CD14-positive monocyte (primary cell): ENCODE results near the gene RTP5. TPM values are rescaled to one million over a fixed set of nuclear protein-coding genes. Genes with fewer than 3 reads are reported as not detected.
A peak's percentile ranks its signal among the peaks of the same experiment; 100 is the strongest.

Source experiments
- DNase-seq, 3 donors: peaks; one replicate each; pipeline ENCODE4 v3.0.0-alpha.2; 2011 to 2022
- H2AFZ ChIP-seq: 2 replicates; pipeline ENCODE4 v1.6.0; 2012; ENCODE audit warnings: mild to moderate bottlenecking, low read depth, low read length, inconsistent platforms; ENCODE audit not compliant: insufficient read depth, poor library complexity, severe bottlenecking
- H3K27ac ChIP-seq, 2 donors: 1 replicate in 1 of 2; 2 replicates in 1 of 2; pipeline ENCODE4 v1.5.1; 2012 to 2013; ENCODE audit warnings: low read length in 2 of 2, control low read depth in 1 of 2, inconsistent platforms in 1 of 2, low read depth in 1 of 2, mild to moderate bottlenecking in 1 of 2
- H3K27me3 ChIP-seq, 2 donors: one replicate each; pipeline versions ENCODE4 v1.6.0 to v1.6.1; 2011 to 2013; ENCODE audit warnings: low read length in 2 of 2; ENCODE audit not compliant: control insufficient read depth in 2 of 2, insufficient read depth in 2 of 2
- H3K36me3 ChIP-seq, 2 donors: replicated peaks in 1 of 2; 1 replicate in 1 of 2; 2 replicates in 1 of 2; pipeline versions ENCODE4 v1.5.1 to v1.6.1; 2012 to 2013; ENCODE audit warnings: low read length in 2 of 2, control low read depth in 1 of 2, inconsistent platforms in 1 of 2, mild to moderate bottlenecking in 1 of 2; ENCODE audit not compliant: insufficient read depth in 2 of 2, control insufficient read depth in 1 of 2
- H3K4me1 ChIP-seq, 2 donors: 1 replicate in 1 of 2; 2 replicates in 1 of 2; pipeline versions ENCODE4 v1.5.1 to v1.6.1; 2012 to 2013; ENCODE audit warnings: low read length in 2 of 2, control low read depth in 1 of 2, inconsistent platforms in 1 of 2, mild to moderate bottlenecking in 1 of 2, moderate library complexity in 1 of 2; ENCODE audit not compliant: insufficient read depth in 2 of 2, control insufficient read depth in 1 of 2
- H3K4me2 ChIP-seq: replicated peaks from 2 replicates; pipeline ENCODE3; 2012; ENCODE audit warnings: low read length, moderate library complexity, mild to moderate bottlenecking; ENCODE audit not compliant: poor library complexity, severe bottlenecking; ENCODE audit errors: extremely low read depth
- H3K4me3 ChIP-seq, 3 experiments: fragments of 200-600 bp in 1 of 3; sonication (generic) in 1 of 3; replicated peaks in 1 of 3; 1 replicate in 2 of 3; 2 replicates in 1 of 3; pipeline ENCODE4 v1.5.1; 2011 to 2013; ENCODE audit warnings: low read length in 3 of 3, mild to moderate bottlenecking in 3 of 3, control low read depth in 2 of 3, low read depth in 2 of 3, inconsistent platforms in 1 of 3, moderate library complexity in 1 of 3
- H3K79me2 ChIP-seq: 2 replicates; pipeline ENCODE4 v1.6.0; 2012; ENCODE audit warnings: mild to moderate bottlenecking, control low read depth, inconsistent platforms, low read length, moderate library complexity; ENCODE audit not compliant: insufficient read depth
- H3K9ac ChIP-seq: 2 replicates; pipeline ENCODE4 v1.6.0; 2017; ENCODE audit warnings: low read length, mild to moderate bottlenecking; ENCODE audit not compliant: insufficient read depth, poor library complexity, severe bottlenecking
- H3K9me3 ChIP-seq, 2 donors: replicated peaks in 1 of 2; 1 replicate in 1 of 2; 2 replicates in 1 of 2; pipeline versions ENCODE4 v1.5.1 to v1.6.1; 2012 to 2013; ENCODE audit warnings: low read length in 2 of 2, control low read depth in 1 of 2; ENCODE audit not compliant: control insufficient read depth in 1 of 2, insufficient read depth in 1 of 2
- H4K20me1 ChIP-seq: 2 replicates; pipeline ENCODE4 v1.6.0; 2012; ENCODE audit warnings: mild to moderate bottlenecking, low read length, control low read depth, moderate library complexity; ENCODE audit not compliant: insufficient read depth
- H3K27ac Mint-ChIP-seq, 7 donors: one replicate each; pipeline ENCODE4 v1.8.0; 2020; ENCODE audit warnings: mild to moderate bottlenecking in 7 of 7, mixed read lengths in 7 of 7, moderate library complexity in 6 of 7, inconsistent platforms in 2 of 7
- H3K27me3 Mint-ChIP-seq, 3 donors: one replicate each; pipeline ENCODE4 v1.8.0; 2021 to 2022; ENCODE audit warnings: low read depth in 3 of 3, mild to moderate bottlenecking in 3 of 3, mixed read lengths in 3 of 3, moderate library complexity in 3 of 3, inconsistent platforms in 1 of 3
- H3K36me3 Mint-ChIP-seq, 2 donors: one replicate each; pipeline ENCODE4 v1.8.0; 2020; ENCODE audit warnings: mixed read lengths in 2 of 2, inconsistent platforms in 1 of 2, mild to moderate bottlenecking in 1 of 2
- H3K4me1 Mint-ChIP-seq: one replicate; pipeline ENCODE4 v1.8.0; 2020; ENCODE audit warnings: mild to moderate bottlenecking, mixed read lengths
- H3K4me3 Mint-ChIP-seq, 2 donors: one replicate each; pipeline ENCODE4 v1.8.0; 2020; ENCODE audit warnings: mild to moderate bottlenecking in 2 of 2, mixed read lengths in 2 of 2, moderate library complexity in 1 of 2
- H3K9me3 Mint-ChIP-seq, 7 donors: one replicate each; pipeline ENCODE4 v1.8.0; 2020 to 2022; ENCODE audit warnings: mixed read lengths in 7 of 7, mild to moderate bottlenecking in 6 of 7, moderate library complexity in 6 of 7, inconsistent platforms in 2 of 7
- CTCF ChIP-seq: fragments of 200-600 bp; IDR thresholded peaks from one replicate; pipeline ENCODE4 v1.8.0; 2022; ENCODE audit warnings: antibody characterized with exemption, mild to moderate bottlenecking
- WGBS: methylation state at CpG from one replicate; pipeline ENCODE4 v1.1.5; 2013; ENCODE audit warnings: missing lambda C conversion rate; ENCODE audit not compliant: insufficient coverage; 5-methylcytosine and 5-hydroxymethylcytosine counted together
- intact Hi-C, 2 donors: fragments of 100-400 bp; cut with micrococcal nuclease; formaldehyde crosslinking; loops; one replicate each; pipeline versions ENCODE4 v1.15.0 to v1.15.1; 2023
- polyA plus RNA-seq, 3 donors: library from polyadenylated mRNA; depleted of rRNA in 1 of 3; unstranded in 2 of 3; stranded (reverse) in 1 of 3; fragments of 300-500 nt in 2 of 3; fragments of >200 nt in 1 of 3; fragmentation: Illumina TruSeq in 2 of 3; gene quantifications; 1 replicate in 2 of 3; 2 replicates in 1 of 3; pipeline ENCODE4 v1.2.3, GENCODE V29; 2012 to 2021

The RTP5 gene
- polyA plus RNA-seq, 3 donors, result 0.03 TPM; not detected in 2

- Mint-ChIP-seq H3K27ac (no peak overlapping the region), H3K9me3 (peaks cover 11 to 34% (median 21%) of the 10 kb centered on the region in 7 donors), H3K4me3 (peak overlapping the region; percentile 14 to 25), H3K27me3 (peaks cover 0 to 4% (median 1%) of the 10 kb centered on the region in 3 donors), H3K36me3 (peaks cover 2 to 12% of the 10 kb centered on the region in 2 donors), H3K4me1 (no peaks in the 10 kb centered on the region)
- Histone ChIP-seq H4K20me1 (no peaks in the 10 kb centered on the region), H3K27ac (no peak overlapping the region), H3K9ac (no peak overlapping the region), H3K27me3 (no peaks in the 10 kb centered on the region), H3K4me3 (no peak overlapping the region), H3K4me2 (no peak overlapping the region), H3K9me3 (peaks cover 7 to 29% of the 10 kb centered on the region in 2 donors), H3K36me3 (no peaks in the 10 kb centered on the region), H3K4me1 (no peaks in the 10 kb centered on the region), H3K79me2 (no peaks in the 10 kb centered on the region), H2AFZ (no peak overlapping the region)
- intact Hi-C loops, result no loop called here
- whole genome bisulfite sequencing, result 92% methylated on average over 26 of the region's 26 CpGs
- DNase-seq, result no peak
- no peak for TF ChIP-seq CTCF
Measured at GRCh38 chr2:241908686-241909420, 39.3 kb downstream of the RTP5 start.

GRCh38 chr2:241909769-241910168 lies 40.2 kb downstream of the RTP5 start:
- Histone ChIP-seq H3K4me2 (no peak overlapping the region), H3K4me1 (no peaks in the 10 kb centered on the region), H3K27ac (no peak overlapping the region), H3K9ac (no peak overlapping the region), H3K27me3 (no peaks in the 10 kb centered on the region), H2AFZ (no peak overlapping the region), H4K20me1 (no peaks in the 10 kb centered on the region), H3K9me3 (peaks cover 7 to 37% of the 10 kb centered on the region in 2 donors), H3K4me3 (no peak overlapping the region), H3K79me2 (no peaks in the 10 kb centered on the region), H3K36me3 (no peaks in the 10 kb centered on the region)
- Mint-ChIP-seq H3K27me3 (peaks cover 0 to 4% (median 1%) of the 10 kb centered on the region in 3 donors), H3K9me3 (peaks cover 11 to 41% (median 21%) of the 10 kb centered on the region in 7 donors), H3K4me1 (no peaks in the 10 kb centered on the region), H3K4me3 (no peak overlapping the region), H3K27ac (no peak overlapping the region), H3K36me3 (peaks cover 2 to 12% of the 10 kb centered on the region in 2 donors)
- 100% methylated on average over 10 of the region's 12 CpGs for WGBS
- intact Hi-C loops, result loop anchor here in 1 of 2 donors (2.0 kb wide), 1 partner anchor 39 kb away; no protein-coding TSS in a partner anchor
- DNase-seq, result no peak
- TF ChIP-seq CTCF, result no peak
